NCI-H748 (cell line): ENCODE measurements around the gene TRAP1.
A peak's percentile ranks its signal among the peaks of the same experiment; 100 is the strongest.

Experiments used
- DNase-seq: peaks from one replicate; lab custom pipeline; 2025; ENCODE audit not compliant: unreplicated experiment; lab: John Stamatoyannopoulos, UW

Gene TRAP1

DNA sequence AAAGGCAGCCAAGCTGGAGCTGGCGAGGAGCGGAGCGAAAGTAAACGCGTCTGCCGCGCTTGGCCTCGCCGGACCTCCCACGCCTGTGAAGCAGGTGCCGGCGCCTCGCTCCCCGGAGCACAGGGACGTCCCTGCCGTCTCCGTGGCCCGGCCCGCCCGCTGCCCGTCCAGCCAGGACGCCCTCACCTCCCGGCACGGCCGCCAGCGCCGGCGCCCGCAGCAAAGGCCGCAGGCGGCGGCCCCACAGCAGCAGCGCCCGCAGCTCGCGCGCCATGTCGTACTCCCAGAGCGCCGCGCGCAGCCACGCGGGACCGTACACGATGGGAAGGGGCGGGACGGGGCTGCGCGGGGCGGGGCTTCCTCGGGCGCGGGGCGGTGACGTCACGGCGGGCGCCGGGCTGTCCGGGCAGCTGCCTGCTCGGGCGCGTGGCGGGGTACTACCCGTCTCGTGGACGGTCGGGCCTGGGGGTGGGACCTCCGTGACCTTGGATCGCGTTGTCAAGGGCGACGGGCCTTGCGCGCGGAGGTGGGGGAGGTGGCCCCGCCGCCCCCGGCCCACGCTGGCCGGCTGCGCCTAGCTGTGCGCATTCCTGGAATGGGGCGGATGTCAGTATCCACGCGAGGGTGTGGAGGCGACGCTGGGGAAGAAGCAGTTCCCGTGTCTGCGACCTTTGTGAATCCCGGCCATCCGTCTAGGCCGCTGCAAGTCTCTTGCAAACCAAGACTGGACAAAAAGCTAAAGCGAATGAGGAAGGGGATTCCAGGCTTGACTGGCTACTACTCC, at the start of gene TRAP1:
TRAP1 (minus strand) TSS at position 290 of the 784 bp plus-strand sequence; CDS start at position 274, 16 bp downstream.
- DNase-seq: peak; percentile 73

DNA sequence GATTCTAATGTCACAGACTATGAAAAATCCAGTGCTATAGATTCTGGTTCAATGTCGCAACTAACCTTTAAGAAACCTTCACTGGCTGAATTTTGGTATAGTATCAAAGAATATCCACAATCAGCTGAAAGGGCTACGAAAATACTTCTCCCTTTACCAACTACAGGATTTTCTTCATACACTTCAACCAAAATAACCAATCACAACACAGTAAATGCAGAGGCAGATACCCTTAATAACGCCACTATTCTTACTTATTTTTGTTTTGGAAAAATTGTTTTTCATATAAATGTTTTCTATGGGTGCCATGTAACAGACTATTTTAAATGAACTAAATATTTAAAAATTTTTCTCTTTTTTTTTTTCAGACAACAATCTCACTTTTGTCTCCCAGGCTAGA, 48.9 kb upstream of the TRAP1 start:
- DNase-seq: no peak

DNA sequence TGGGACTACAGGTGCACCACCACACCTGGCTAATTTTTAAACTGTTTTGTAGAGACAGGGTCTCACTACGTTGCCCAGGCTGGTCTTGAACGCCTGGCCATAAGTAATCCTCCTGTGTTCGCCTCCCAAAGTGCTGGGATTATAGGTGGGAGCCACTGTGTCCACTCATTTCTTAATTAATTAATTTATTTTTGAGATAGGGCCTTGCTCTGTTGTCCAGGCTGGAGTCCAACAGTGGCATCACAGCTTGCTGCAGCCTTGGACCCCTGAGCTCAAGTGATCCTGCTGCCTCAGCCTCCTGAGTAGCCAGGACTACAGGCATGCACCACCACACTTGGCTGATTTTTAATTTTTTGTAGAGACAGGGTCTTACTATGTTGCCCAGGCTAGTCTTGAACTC, 47.1 kb upstream of the TRAP1 start:
- DNase-seq: no peak

DNA sequence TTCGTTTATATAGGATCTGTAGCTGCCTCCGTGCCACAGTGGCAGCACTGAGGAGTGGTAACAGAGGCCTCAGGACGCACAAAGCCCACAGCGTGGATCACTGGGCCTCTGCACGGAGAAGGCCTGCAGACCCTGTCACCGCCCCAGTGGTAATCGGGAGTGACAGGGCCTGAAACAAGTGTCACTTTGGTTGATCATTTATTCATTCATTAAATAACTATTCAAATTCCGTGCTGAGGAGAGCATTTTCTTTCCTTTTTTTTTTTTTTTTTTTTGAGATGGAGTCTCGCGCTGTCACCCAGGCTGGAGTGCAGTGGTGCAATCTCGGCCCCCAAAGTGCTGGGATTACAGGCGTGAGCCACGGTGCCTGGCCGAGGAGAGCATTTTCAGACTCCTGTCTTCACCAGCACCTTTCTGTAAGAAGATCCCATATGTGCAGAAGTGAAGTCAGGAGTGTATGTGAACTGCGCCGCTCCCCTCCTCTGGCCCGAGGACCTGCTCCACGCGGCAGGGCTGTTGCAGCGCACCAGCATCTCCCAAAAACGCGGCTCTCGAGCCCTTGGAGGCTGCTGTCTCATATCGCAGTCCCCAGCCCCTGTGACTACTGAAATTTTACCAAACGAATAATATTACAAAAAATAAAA, 44.9 kb upstream of the TRAP1 start:
- no peak for DNase-seq

DNA sequence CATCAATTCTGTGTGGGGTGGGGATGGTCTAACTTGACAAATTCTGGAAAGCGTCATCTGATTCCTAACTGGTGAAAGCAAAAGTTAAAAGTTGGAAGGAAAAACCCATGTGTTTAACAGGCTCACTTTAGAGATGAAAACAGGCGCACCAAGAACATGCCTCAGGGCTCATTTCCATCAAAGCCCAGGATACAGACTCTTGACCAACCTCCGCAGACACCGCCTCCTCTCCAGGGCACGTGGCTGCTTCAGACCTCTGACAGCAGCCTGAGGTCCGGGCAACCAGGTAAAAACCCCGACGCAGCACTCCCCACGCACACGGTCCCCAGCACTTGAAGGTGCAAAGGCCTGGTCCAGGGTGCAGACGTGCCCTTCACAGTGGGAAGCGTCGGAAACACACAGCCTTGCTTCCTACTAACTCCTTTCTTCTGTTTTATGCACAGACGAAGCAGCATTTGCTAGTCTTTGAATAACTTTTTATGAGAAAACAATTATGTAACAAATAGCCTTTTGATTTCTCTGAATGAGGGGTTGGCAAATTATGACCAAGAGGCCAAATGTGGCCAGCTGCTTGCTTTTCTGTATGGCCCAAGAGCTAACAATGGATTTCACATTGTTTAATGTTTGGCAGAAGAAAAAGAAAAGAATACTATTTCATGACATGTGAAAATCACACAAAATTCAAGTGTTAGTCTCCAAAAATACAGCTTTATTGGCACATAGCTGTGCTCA, 44.2 kb upstream of the TRAP1 start:
- no peak for DNase-seq

DNA sequence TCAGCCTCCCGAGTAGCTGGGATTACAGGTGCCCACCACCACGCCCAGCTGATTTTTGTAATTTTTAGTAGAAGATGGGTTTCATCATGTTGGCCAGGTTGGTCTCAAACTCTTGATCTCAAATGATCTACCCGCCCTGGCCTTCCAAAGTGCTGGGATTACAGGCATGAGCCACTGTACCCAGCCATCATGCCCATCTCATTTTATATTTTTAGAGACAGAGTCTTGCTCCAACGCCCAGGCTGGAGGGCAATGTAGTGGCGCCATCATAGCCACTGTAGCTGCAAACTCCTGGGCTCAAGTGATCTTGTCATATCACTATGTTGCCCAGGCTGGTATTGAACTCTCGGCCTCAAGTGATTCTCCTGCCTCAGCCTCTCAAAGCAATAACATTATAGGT, 43.2 kb upstream of the TRAP1 start:
- DNase-seq: no peak

DNA sequence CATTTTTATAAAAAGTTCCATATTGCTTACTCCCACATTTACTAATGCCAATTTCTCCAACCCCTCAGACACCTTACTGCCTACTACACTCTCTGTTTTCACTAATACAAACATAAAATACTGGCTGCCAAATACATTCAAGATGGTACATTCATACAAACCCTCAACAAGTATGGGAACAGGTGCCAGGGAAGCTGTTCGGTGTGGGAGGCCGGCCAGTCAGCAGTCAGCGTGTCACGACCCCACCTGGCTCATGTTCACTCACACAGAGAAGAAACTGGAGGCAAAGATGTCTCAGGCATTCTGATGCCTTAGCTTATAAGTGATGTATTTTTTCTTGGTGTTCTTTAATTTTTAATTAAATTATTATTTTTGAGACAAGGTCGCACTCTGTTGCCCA, 42.4 kb upstream of the TRAP1 start:
- no peak for DNase-seq

DNA sequence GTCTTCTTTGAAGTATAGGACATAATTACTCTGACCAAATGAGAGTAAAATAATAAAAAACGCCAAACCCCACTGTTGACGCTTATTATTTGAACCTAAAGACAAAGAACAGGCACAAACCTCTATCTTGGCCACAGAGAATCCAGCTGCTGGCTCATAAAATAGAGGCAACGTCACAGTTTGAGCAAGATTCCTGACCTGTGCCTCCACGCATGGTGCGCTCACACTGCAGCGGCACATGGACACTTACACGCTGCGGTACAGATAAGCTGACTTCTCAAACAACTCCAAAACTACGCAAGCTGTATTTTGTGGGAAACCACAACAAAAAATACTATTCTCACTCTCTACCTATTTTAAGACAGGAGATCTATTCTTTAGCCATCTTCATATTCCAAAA, 38.8 kb upstream of the TRAP1 start:
- DNase-seq: no peak

DNA sequence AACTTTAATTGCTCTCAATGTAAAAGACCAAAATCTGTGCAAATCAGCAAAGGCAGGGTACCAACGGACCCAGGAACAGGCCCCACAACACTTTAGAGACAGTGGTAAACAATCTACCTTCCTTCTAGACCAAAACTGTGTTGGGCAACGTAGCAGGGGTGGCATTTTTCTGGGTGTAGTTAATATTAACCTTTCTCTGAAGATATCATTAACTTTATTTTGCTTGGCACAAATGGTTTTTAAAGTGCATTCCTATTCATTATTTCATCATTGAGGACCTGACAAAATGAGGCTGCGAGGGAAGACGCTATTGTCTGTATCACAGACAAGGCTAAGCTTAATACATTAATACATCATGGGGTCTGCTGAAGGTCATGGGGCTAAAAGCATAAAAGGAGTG, 37.9 kb upstream of the TRAP1 start:
- no peak for DNase-seq

DNA sequence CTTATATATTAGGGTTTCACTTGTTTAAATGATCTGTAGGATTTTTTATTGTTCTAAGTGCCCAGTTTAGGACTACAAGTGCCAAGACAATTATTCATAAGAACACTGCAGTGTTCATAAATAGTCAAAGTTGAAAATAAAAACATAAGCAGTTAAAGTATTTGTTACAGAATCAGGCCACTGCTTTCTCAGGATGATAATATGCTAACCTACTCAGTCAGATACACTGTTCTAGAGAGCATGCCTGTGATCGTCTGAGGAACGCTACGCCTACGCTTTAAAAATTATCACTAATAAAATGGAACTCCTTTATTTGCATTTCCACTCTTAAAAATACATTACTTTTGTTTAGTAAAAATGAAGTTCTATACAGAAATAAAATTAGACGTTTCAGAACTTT, 37.4 kb upstream of the TRAP1 start:
- DNase-seq: no peak

DNA sequence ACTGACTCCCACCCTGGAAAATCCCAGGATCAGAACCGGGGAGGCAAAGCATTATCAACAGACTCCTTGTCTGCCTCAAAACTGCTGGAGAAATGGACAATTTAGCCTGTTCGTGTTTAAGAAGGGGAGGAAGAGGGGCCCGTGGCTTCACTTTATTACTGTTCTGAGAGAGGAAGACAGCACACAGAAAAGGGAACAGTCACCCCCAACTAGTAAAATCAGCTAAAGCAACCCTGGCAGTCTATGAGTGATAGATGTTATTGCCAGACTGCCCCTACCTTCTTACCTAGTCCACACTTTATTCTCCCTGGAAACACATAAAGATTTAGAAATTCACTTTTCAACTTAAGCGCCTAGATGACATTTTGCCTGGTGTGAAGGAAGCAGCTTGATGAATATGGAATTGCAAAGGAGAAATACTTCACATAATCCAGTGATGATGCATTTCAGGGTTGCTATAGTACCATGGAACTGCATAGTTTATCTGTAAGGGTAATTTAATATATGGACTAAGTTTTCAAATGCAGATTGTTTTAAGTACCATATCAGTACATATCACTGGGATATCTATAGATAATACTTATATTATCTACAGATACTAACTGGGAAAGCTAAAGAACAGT, 36.9 kb upstream of the TRAP1 start:
- DNase-seq: no peak

DNA sequence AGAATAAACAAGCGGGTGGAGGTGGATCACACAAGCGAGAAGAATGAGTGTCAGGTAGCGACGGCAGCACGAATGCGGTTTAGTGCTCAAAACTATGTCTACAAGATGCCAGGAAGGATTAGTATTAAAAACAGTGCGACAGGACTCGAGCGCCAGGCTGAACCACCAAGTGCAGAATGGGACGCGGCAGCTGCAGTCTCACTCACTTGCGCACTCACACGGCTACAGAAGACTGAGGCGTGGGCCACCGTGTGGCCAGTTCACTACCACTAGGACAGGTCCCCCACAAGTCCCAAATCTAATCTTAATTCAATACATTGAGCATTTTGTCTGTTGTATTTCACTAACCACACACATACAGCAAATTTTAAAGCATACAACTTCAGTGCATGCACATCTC, 35.7 kb upstream of the TRAP1 start:
- no peak for DNase-seq

DNA sequence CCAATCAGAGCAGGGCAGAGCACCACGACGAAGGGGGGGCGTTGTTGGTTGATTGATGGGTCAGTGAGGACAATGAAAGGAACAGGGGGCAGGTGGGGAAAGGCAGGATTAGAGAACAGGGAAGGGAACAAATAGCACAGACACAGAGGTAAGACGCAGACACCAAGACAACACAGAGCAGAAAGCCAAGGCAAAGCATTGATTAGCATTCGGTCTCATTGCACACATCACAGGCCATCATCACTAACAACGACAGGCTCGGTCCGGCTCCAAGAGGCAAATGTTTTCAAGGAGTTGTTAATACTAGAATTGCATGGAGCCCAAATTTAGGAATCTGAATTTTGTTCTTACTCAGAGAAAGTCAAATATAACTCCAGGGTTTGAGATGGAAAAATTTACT, 34.6 kb upstream of the TRAP1 start:
- no peak for DNase-seq

DNA sequence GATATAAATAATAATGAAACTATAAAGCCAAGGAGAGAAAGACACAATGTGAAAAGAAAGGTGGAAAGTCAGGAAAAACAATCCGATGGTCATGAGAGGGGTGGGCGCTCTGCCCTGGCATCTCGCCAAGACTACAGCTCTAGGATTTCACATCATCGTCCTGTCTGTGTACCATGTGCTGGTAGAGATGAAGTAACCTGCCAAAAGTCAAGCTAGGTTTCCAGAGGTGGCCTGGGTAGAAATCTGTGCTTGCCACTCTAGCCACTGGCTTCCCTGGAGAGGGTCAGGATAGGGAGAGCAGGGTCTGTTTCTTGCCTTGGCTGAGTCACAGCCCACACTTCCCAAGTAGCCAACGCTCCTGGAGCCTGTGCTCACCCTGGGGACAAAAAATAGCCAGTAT, 31.0 kb upstream of the TRAP1 start:
- DNase-seq: no peak

DNA sequence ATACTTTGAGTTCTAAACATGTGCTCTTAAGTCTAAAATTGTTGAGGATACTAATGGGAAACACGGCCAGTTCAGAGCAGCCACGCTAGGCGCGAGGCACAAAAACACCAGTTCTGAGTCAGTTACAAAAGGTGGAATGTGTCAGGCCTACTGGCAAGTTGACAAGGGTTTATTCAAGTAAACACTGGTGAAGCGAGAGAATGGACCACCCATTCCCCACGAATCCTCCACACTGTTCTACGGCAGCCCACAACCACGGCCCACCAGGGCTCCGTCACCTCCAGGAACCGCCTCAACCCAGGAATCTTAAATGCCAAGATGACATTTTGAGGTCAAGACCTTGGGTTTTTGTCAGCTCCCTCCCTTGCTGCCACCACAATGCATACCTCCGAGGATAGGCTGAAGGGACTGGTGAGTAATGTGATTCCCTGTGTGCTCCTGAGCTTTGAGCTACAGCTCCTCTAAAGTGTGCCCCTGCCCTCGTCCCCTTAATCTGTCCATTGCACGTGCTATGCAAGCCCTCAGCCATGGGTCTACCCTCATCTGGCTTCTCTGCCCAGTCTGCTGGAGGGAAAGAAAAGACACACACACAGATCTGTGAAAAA, 28.5 kb upstream of the TRAP1 start:
- no peak for DNase-seq

DNA sequence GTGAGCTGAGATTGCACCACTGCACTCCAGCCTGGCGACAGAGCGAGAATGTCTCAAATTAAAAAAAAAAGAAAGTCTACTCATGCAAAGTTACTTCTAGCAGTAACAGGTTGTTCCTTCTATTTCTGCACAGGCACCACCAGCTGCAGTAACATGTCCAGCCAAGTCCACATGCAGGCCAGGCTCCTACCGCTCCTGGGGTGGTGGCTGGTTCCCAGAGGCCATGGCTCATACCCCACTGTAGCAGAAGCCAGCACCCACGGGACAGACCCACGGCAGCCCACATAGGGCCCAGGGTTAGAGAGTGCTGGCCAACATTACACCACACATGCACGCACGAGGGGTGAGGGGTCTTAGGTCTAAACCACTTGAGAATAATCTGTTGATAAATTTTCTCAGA, 26.7 kb upstream of the TRAP1 start:
- DNase-seq: no peak

DNA sequence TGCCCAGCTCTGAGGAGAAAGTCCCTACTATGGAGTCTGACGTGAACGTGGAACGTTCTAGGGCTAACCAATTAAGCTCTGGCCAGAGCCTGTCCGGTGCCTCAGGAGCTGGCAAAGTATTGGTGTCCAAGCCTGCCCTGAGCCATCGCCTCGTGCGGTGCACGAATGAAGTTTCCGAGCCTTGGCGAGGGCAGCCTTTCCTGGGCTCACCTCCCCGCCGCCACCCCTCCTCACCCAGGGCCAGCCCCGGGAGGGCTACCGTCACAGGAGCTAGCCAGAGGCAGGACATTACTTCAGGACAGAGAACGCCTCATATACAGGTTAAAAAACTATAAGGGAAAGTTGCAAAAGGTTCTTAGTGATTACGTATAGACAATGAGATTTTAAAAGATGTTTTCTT, 23.6 kb upstream of the TRAP1 start:
- DNase-seq: no peak

DNA sequence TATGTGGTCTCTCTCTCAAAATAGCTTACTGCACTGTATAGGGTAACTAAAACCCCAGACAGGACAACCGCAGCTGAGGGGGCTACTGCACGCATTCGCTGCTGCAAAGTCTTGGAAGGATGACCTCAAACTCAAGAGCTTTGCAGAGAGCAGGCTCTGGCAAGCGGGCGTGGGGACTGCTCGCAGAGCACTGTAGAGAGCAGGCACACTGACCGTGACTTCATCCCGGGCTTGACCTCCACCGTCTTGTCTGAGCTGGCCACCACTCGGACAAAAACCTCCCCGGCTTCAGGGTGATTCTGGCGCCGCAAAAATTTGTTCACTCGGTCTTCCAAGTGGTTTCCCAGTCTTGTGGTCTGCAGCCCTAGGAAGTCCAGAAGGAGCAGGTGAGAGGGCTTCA, 22.9 kb upstream of the TRAP1 start:
- no peak for DNase-seq

DNA sequence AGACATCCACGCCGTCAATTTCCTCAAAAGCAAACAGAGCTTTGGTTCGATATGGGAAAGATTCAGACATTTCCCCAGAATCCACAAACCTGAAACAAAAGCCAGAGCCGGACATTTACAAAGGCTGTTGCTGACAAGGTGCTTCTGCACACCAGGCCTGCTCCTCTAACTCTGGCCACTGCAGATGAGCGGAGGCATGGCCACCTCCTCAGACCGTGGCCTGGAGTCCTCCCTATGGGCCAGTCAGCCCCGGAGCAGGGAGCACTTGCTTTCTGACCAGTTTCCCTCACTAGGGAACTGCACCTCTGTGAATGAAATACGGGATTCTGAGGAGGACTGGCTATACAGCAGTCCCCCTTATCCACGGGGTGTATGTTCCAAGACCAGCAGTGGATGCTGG, 22.3 kb upstream of the TRAP1 start:
- no peak for DNase-seq

DNA sequence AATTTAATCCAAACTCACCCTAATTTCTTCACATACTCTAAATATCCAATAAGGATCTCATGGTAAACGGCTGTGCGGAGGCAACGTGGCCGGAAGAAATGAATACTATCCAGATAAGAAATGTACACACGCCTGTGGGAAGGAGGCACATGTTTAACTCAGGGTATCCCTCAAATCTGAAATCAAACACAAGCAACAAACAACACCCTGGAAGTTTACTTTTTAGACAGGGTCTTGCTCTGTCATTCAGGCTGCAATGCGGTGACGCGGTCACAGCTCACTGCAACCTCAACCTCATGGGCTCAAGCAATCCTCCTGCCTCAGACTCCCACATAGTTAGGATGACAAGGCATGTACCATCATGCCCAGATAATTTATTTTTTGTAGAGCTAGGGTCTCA, 21.2 kb upstream of the TRAP1 start:
- no peak for DNase-seq

DNA sequence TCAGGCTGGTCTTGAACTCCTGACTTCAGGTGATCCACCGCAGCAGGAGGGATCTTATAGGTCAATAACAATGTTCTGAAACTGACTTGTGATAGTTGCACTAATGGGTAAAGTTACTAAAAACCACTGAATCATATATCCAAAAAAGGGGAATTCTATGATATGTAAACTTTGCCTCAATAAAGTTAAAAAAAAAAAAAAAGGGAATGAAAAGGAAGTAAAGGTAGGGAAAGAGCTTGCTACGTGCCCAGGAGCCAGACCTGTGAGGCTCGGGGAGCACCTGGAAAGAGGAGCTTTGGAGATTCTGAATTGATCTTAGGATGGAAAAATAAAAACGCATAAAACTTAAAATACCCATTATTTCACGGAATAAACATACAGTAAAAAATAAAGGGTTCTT, 20.8 kb upstream of the TRAP1 start:
- DNase-seq: no peak
